Cardiac fibroblast (primary cell): ENCODE measurements around the gene PANX2.

Source experiments
- DNase-seq, 2 donors: peaks; one replicate each; pipeline versions ENCODE4 v3.0.0 to v3.0.0-alpha.2; 2010; ENCODE audit warnings: low read depth in 2 of 2
- H3K4me3 ChIP-seq, 2 donors: replicated peaks in 1 of 2; 1 replicate in 1 of 2; 2 replicates in 1 of 2; pipeline ENCODE4 v1.5.1; 2011; ENCODE audit warnings: low read depth in 2 of 2, low read length in 2 of 2, mild to moderate bottlenecking in 2 of 2, moderate library complexity in 1 of 2
- CTCF ChIP-seq: IDR thresholded peaks from one replicate; pipeline ENCODE4 v1.5.1; 2011; ENCODE audit warnings: low read depth, mild to moderate bottlenecking, low read length, inconsistent platforms

Gene PANX2

GRCh38 chr22:50215297-50216054, 44.9 kb downstream of the PANX2 start:
- no peak for TF ChIP-seq CTCF
- no peak for DNase-seq
- no peak overlapping the region for H3K4me3 ChIP-seq

- TF ChIP-seq CTCF = no peak
- DNase-seq = no peak
- H3K4me3 ChIP-seq = no peak overlapping the region
Measured at GRCh38 chr22:50216055-50216683, 45.6 kb downstream of the PANX2 start.

- TF ChIP-seq CTCF = no peak
- H3K4me3 ChIP-seq = no peak overlapping the region
- no peak for DNase-seq
Measured at GRCh38 chr22:50216684-50217520, 46.4 kb downstream of the PANX2 start.

GRCh38 chr22:50217543-50218152, 47.1 kb downstream of the PANX2 start:
- H3K4me3 ChIP-seq = no peak overlapping the region
- TF ChIP-seq CTCF = no peak
- no peak for DNase-seq

GRCh38 chr22:50218153-50218995, 47.8 kb downstream of the PANX2 start:
- no peak overlapping the region for H3K4me3 ChIP-seq
- no peak for DNase-seq
- no peak for TF ChIP-seq CTCF
